Caco-2 (cell line): ENCODE results near the gene ZNF467. TPM values are rescaled to one million over a fixed set of nuclear protein-coding genes. Genes with fewer than 3 reads are reported as not detected.

ENCODE experiments used
- BruUV-seq: library from RNA; stranded (reverse); fragments of 400-500 nt; replicated peaks from 2 replicates; lab custom pipeline; 2021; lab: Mats Ljungman, UMichigan
- CTCF ChIA-PET: fragments of 300-600 bp; sonication (Branson Sonifier 250); formaldehyde crosslinking; loops from one replicate; lab custom pipeline; 2022; ENCODE audit warnings: antibody characterized with exemption; lab: Charles Lee
- POLR2A ChIA-PET: fragments of 300-600 bp; sonication (Branson Sonifier 250); formaldehyde crosslinking; loops from one replicate; lab custom pipeline; 2022; ENCODE audit warnings: antibody characterized with exemption; lab: Charles Lee
- DNase-seq, 2 experiments: peaks; one replicate each; pipeline versions ENCODE4 v3.0.0 to v3.0.0-alpha.2; 2020 to 2022
- H3K27me3 ChIP-seq: replicated peaks from 2 replicates; pipeline ENCODE4 v1.6.0; 2011; ENCODE audit warnings: low read length; ENCODE audit not compliant: control insufficient read depth, insufficient read depth
- H3K36me3 ChIP-seq: 2 replicates; pipeline ENCODE4 v1.5.1; 2011; ENCODE audit warnings: low read length; ENCODE audit not compliant: control insufficient read depth, insufficient read depth
- H3K4me1 ChIP-seq: fragments of 250-450 bp; sonication (Bioruptor Pico); 2 replicates; pipeline ENCODE4 v1.5.1; 2020; ENCODE audit warnings: mild to moderate bottlenecking
- H3K4me3 ChIP-seq: 2 replicates; pipeline ENCODE4 v1.5.1; 2011; ENCODE audit warnings: low read depth, mild to moderate bottlenecking, control low read depth, low read length
- H3K9me3 ChIP-seq: fragments of 250-450 bp; sonication (Bioruptor Pico); 2 replicates; pipeline ENCODE4 v1.5.1; 2020; ENCODE audit warnings: mild to moderate bottlenecking, moderate library complexity
- H3K27ac Mint-ChIP-seq: one replicate; pipeline ENCODE4 v1.8.0; 2022; ENCODE audit warnings: mixed read lengths; ENCODE audit not compliant: unreplicated experiment
- H3K27me3 Mint-ChIP-seq: one replicate; pipeline ENCODE4 v1.8.0; 2022; ENCODE audit warnings: mixed read lengths; ENCODE audit not compliant: insufficient read depth, unreplicated experiment
- H3K36me3 Mint-ChIP-seq: one replicate; pipeline ENCODE4 v1.8.0; 2022; ENCODE audit warnings: mild to moderate bottlenecking, mixed read lengths; ENCODE audit not compliant: insufficient read depth, unreplicated experiment
- H3K4me1 Mint-ChIP-seq: one replicate; pipeline ENCODE4 v1.8.0; 2022; ENCODE audit warnings: low read depth, mixed read lengths; ENCODE audit not compliant: unreplicated experiment
- H3K4me3 Mint-ChIP-seq: one replicate; pipeline ENCODE4 v1.8.0; 2022; ENCODE audit warnings: mild to moderate bottlenecking, moderate library complexity, mixed read lengths; ENCODE audit not compliant: unreplicated experiment
- H3K9me3 Mint-ChIP-seq: one replicate; pipeline ENCODE4 v1.8.0; 2022; ENCODE audit warnings: mixed read lengths; ENCODE audit not compliant: unreplicated experiment
- CTCF ChIP-seq, 2 experiments: fragments of 200-600 bp in 1 of 2; IDR thresholded peaks; 1 replicate in 1 of 2; 2 replicates in 1 of 2; pipeline versions ENCODE4 v1.5.1 to v1.8.0; 2011 to 2022; ENCODE audit warnings: antibody characterized with exemption in 1 of 2, control low read depth in 1 of 2, inconsistent platforms in 1 of 2, low read depth in 1 of 2, low read length in 1 of 2, mild to moderate bottlenecking in 1 of 2, moderate library complexity in 1 of 2; ENCODE audit not compliant: insufficient read depth in 1 of 2, severe bottlenecking in 1 of 2, unreplicated experiment in 1 of 2
- intact Hi-C: fragments of 100-400 bp; cut with micrococcal nuclease; formaldehyde crosslinking; loops from one replicate; pipeline ENCODE4 v1.10.0; 2022; ENCODE audit not compliant: unreplicated experiment
- total RNA-seq: library from RNA; stranded (reverse); gene quantifications from 2 replicates; pipeline ENCODE4 v1.2.3, GENCODE V29; 2022

Gene ZNF467
- total RNA-seq, 1 experiment from 2014 or later = 1.7 TPM

GRCh38 chr7:149787428-149788299, 14.3 kb upstream of the ZNF467 start:
- BruUV-seq = no TSS peak
- H3K9me3 Mint-ChIP-seq = no peaks in the 10 kb centered on the region
- no peak overlapping the region for H3K4me3 ChIP-seq
- DNase-seq = no peak
- no peak overlapping the region for H3K27ac Mint-ChIP-seq
- H3K4me3 Mint-ChIP-seq = no peak overlapping the region
- POLR2A ChIA-PET = no interaction called here
- H3K9me3 ChIP-seq = no peaks in the 10 kb centered on the region
- H3K36me3 Mint-ChIP-seq = no peaks in the 10 kb centered on the region
- H3K27me3 Mint-ChIP-seq = no peaks in the 10 kb centered on the region
- intact Hi-C loops = no loop called here
- CTCF ChIA-PET = no interaction called here
- H3K4me1 ChIP-seq = no peaks in the 10 kb centered on the region
- peak in 1 of 2 experiments; percentile 25 for TF ChIP-seq CTCF (IDR thresholded peaks at IDR 0.05; ENCODE audit: insufficient read depth in 1 of 2, low read depth in 1 of 2, low read length in 1 of 2, severe bottlenecking in 1 of 2, unreplicated experiment in 1 of 2)
- H3K27me3 ChIP-seq = no peaks in the 10 kb centered on the region; the same call in 1 of the 2 replicates
- no peaks in the 10 kb centered on the region for H3K4me1 Mint-ChIP-seq
- no peaks in the 10 kb centered on the region for H3K36me3 ChIP-seq

GRCh38 chr7:149785983-149786382, 12.6 kb upstream of the ZNF467 start:
- Mint-ChIP-seq H3K9me3 (no peaks in the 10 kb centered on the region), H3K27me3 (no peaks in the 10 kb centered on the region), H3K4me3 (no peak overlapping the region), H3K4me1 (no peaks in the 10 kb centered on the region), H3K36me3 (no peaks in the 10 kb centered on the region), H3K27ac (no peak overlapping the region)
- Histone ChIP-seq H3K4me3 (no peak overlapping the region), H3K27me3 (no peaks in the 10 kb centered on the region; the same call in 1 of the 2 replicates), H3K4me1 (no peaks in the 10 kb centered on the region), H3K36me3 (no peaks in the 10 kb centered on the region), H3K9me3 (no peaks in the 10 kb centered on the region)
- POLR2A ChIA-PET = no interaction called here
- intact Hi-C loops = no loop called here
- BruUV-seq = no TSS peak
- CTCF ChIA-PET = interaction anchor here (0.5 kb wide), 1 partner anchor 1424 kb away, joined by 3 read pairs; no protein-coding TSS in a partner anchor
- no peak for TF ChIP-seq CTCF (IDR thresholded peaks at IDR 0.05; ENCODE audit: insufficient read depth in 1 of 2, low read depth in 1 of 2, low read length in 1 of 2, severe bottlenecking in 1 of 2, unreplicated experiment in 1 of 2)
- no peak for DNase-seq

- Mint-ChIP-seq H3K4me1 (no peaks in the 10 kb centered on the region), H3K4me3 (no peak overlapping the region), H3K36me3 (no peaks in the 10 kb centered on the region), H3K27me3 (no peaks in the 10 kb centered on the region), H3K27ac (no peak overlapping the region), H3K9me3 (no peaks in the 10 kb centered on the region)
- no peak for TF ChIP-seq CTCF (IDR thresholded peaks at IDR 0.05; ENCODE audit: insufficient read depth in 1 of 2, low read depth in 1 of 2, low read length in 1 of 2, severe bottlenecking in 1 of 2, unreplicated experiment in 1 of 2)
- H3K9me3 ChIP-seq = no peaks in the 10 kb centered on the region
- no peak overlapping the region for H3K4me3 ChIP-seq
- CTCF ChIA-PET = no interaction called here
- H3K4me1 ChIP-seq = no peaks in the 10 kb centered on the region
- DNase-seq = no peak
- POLR2A ChIA-PET = no interaction called here
- H3K27me3 ChIP-seq = no peaks in the 10 kb centered on the region; the same call in 1 of the 2 replicates
- H3K36me3 ChIP-seq = no peaks in the 10 kb centered on the region
- intact Hi-C loops = no loop called here
- no TSS peak for BruUV-seq
Measured at GRCh38 chr7:149785402-149785801, 12.0 kb upstream of the ZNF467 start.
